Panc1 (cell line): ENCODE results near the gene DDX17. TPM values are rescaled to one million over a fixed set of nuclear protein-coding genes. Genes with fewer than 3 reads are reported as not detected.

ENCODE experiments used
- ATAC-seq: fragments of 200-7000 bp; cut with Tn5 transposase; 2 replicates; pipeline ENCODE4 v1.9.1; 2020; ENCODE audit warnings: mild to moderate bottlenecking, moderate library complexity
- BruUV-seq: library from RNA; stranded (reverse); fragments of 400-500 nt; replicated peaks from 2 replicates; lab custom pipeline; 2021; lab: Mats Ljungman, UMichigan
- CTCF ChIA-PET: fragments of 300-600 bp; sonication (Branson Sonifier 250); formaldehyde crosslinking; loops from one replicate; lab custom pipeline; 2022; ENCODE audit warnings: antibody characterized with exemption; lab: Charles Lee
- POLR2A ChIA-PET: fragments of 300-600 bp; sonication (Branson Sonifier 250); formaldehyde crosslinking; loops from one replicate; lab custom pipeline; 2022; ENCODE audit warnings: antibody characterized with exemption; lab: Charles Lee
- DNase-seq: peaks from one replicate; pipeline ENCODE4 v3.0.0-alpha.2; 2010; ENCODE audit warnings: low read depth, low spot score
- H3K27ac ChIP-seq: 2 replicates; pipeline ENCODE4 v1.5.1; 2011; ENCODE audit warnings: mild to moderate bottlenecking, low read length, inconsistent platforms
- H3K27me3 ChIP-seq: fragments of 200-500 bp; sonication (Bioruptor generic); 2 replicates; pipeline ENCODE4 v1.6.0; 2014; ENCODE audit warnings: low read length, inconsistent platforms; ENCODE audit not compliant: control insufficient read depth, insufficient read depth
- H3K36me3 ChIP-seq: fragments of 200-500 bp; sonication (Bioruptor generic); 2 replicates; pipeline ENCODE4 v1.5.1; 2014; ENCODE audit warnings: inconsistent platforms, mild to moderate bottlenecking, low read length, moderate library complexity; ENCODE audit not compliant: control insufficient read depth, insufficient read depth
- H3K4me1 ChIP-seq: 2 replicates; pipeline ENCODE4 v1.5.1; 2011; ENCODE audit warnings: inconsistent platforms, mild to moderate bottlenecking, low read length, moderate library complexity; ENCODE audit not compliant: control insufficient read depth, insufficient read depth
- H3K4me3 ChIP-seq, 2 experiments: 2 replicates each; pipeline ENCODE4 v1.5.1; 2011 to 2012; ENCODE audit warnings: low read depth in 2 of 2, low read length in 2 of 2, mild to moderate bottlenecking in 2 of 2, inconsistent platforms in 1 of 2, moderate library complexity in 1 of 2
- H3K9me3 ChIP-seq: fragments of 200-500 bp; sonication (Bioruptor generic); 2 replicates; pipeline ENCODE4 v1.5.1; 2014; ENCODE audit warnings: low read depth, mild to moderate bottlenecking, inconsistent platforms, low read length, moderate library complexity; ENCODE audit not compliant: control insufficient read depth, insufficient read depth
- POLR2AphosphoS5 ChIP-seq: IDR thresholded peaks from 2 replicates; pipeline ENCODE4 v1.6.1; 2012; ENCODE audit warnings: mild to moderate bottlenecking, low read depth, low read length, moderate library complexity
- SIN3A ChIP-seq: IDR thresholded peaks from 2 replicates; pipeline ENCODE4 v1.6.1; 2012; ENCODE audit warnings: low read depth, mild to moderate bottlenecking, low read length, moderate library complexity, borderline replicate concordance; ENCODE audit not compliant: insufficient read depth
- TCF7L2 ChIP-seq: IDR thresholded peaks from 2 replicates; pipeline ENCODE4 v1.6.1; 2011; ENCODE audit warnings: mild to moderate bottlenecking, low read depth, low read length, inconsistent platforms
- in situ Hi-C: cut with HindIII; loops from 2 replicates; pipeline ENCODE4 v1.10.0; 2016; ENCODE audit warnings: low sequenced_read_pairs, low pct_unique_long_range_greater_than_20kb
- intact Hi-C: fragments of 100-400 bp; cut with micrococcal nuclease; formaldehyde crosslinking; loops from one replicate; pipeline ENCODE4 v1.10.0; 2022; ENCODE audit not compliant: unreplicated experiment
- total RNA-seq: library from RNA; stranded (reverse); gene quantifications from one replicate; pipeline ENCODE4 v1.2.1, GENCODE V29; 2021; ENCODE audit not compliant: unreplicated experiment
- TF ChIP-seq, protein P1 (sequence below), 2 experiments: IDR thresholded peaks; 2 replicates each; pipeline ENCODE4 v1.6.1; 2011 to 2012; ENCODE audit warnings: low read depth in 2 of 2, control low read depth in 1 of 2, low read length in 1 of 2, mild to moderate bottlenecking in 1 of 2, moderate library complexity in 1 of 2; ENCODE audit not compliant: insufficient read depth in 1 of 2
- TF ChIP-seq, protein P2 (sequence below): fragments of 450-650 bp; IDR thresholded peaks from 2 replicates; pipeline ENCODE4 v1.5.1; 2017; ENCODE audit warnings: mild to moderate bottlenecking

DDX17 gene
- total RNA-seq, 1 experiment from 2014 or later: 277 TPM

DNA sequence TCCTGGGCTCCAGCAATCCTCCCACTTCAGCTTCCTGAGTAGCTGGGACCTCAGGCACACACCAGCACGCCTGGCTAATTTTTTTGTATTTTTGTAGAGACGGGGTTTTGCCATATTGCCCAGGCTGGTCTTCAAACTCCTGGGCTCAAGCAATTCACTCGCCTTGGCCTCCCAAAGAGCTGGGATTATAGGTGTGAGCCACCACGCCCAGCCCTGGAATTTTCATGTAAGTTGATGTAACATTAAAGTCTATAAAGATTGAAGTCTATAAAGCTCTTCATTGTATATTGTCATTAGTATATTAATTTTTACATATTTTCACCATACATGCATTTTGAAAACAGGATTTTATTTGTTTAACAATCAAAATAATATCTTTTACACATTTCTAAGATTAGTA is 12.5 kb upstream of the DDX17 start:
- TF ChIP-seq, protein P1, sequence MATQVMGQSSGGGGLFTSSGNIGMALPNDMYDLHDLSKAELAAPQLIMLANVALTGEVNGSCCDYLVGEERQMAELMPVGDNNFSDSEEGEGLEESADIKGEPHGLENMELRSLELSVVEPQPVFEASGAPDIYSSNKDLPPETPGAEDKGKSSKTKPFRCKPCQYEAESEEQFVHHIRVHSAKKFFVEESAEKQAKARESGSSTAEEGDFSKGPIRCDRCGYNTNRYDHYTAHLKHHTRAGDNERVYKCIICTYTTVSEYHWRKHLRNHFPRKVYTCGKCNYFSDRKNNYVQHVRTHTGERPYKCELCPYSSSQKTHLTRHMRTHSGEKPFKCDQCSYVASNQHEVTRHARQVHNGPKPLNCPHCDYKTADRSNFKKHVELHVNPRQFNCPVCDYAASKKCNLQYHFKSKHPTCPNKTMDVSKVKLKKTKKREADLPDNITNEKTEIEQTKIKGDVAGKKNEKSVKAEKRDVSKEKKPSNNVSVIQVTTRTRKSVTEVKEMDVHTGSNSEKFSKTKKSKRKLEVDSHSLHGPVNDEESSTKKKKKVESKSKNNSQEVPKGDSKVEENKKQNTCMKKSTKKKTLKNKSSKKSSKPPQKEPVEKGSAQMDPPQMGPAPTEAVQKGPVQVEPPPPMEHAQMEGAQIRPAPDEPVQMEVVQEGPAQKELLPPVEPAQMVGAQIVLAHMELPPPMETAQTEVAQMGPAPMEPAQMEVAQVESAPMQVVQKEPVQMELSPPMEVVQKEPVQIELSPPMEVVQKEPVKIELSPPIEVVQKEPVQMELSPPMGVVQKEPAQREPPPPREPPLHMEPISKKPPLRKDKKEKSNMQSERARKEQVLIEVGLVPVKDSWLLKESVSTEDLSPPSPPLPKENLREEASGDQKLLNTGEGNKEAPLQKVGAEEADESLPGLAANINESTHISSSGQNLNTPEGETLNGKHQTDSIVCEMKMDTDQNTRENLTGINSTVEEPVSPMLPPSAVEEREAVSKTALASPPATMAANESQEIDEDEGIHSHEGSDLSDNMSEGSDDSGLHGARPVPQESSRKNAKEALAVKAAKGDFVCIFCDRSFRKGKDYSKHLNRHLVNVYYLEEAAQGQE (IDR thresholded peaks at IDR 0.05; ENCODE audit: insufficient read depth in 1 of 2, low read depth in 2 of 2, low read length in 1 of 2): no peak
- TF ChIP-seq, protein P2, sequence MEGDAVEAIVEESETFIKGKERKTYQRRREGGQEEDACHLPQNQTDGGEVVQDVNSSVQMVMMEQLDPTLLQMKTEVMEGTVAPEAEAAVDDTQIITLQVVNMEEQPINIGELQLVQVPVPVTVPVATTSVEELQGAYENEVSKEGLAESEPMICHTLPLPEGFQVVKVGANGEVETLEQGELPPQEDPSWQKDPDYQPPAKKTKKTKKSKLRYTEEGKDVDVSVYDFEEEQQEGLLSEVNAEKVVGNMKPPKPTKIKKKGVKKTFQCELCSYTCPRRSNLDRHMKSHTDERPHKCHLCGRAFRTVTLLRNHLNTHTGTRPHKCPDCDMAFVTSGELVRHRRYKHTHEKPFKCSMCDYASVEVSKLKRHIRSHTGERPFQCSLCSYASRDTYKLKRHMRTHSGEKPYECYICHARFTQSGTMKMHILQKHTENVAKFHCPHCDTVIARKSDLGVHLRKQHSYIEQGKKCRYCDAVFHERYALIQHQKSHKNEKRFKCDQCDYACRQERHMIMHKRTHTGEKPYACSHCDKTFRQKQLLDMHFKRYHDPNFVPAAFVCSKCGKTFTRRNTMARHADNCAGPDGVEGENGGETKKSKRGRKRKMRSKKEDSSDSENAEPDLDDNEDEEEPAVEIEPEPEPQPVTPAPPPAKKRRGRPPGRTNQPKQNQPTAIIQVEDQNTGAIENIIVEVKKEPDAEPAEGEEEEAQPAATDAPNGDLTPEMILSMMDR: no peak
- TF ChIP-seq TCF7L2 (no peak), POLR2AphosphoS5 (no peak), SIN3A (no peak)
- intact Hi-C loops: no loop called here
- Histone ChIP-seq H3K4me1 (no peaks in the 10 kb centered on the region), H3K27ac (no peak overlapping the region), H3K9me3 (no peaks in the 10 kb centered on the region), H3K4me3 (no peak overlapping the region), H3K36me3 (no peaks in the 10 kb centered on the region), H3K27me3 (no peaks in the 10 kb centered on the region)
- BruUV-seq: no TSS peak
- DNase-seq (no peak), ATAC-seq (no peak)
- ChIA-PET CTCF (no interaction called here), POLR2A (no interaction called here)
- in situ Hi-C loops: no loop called here

DNA sequence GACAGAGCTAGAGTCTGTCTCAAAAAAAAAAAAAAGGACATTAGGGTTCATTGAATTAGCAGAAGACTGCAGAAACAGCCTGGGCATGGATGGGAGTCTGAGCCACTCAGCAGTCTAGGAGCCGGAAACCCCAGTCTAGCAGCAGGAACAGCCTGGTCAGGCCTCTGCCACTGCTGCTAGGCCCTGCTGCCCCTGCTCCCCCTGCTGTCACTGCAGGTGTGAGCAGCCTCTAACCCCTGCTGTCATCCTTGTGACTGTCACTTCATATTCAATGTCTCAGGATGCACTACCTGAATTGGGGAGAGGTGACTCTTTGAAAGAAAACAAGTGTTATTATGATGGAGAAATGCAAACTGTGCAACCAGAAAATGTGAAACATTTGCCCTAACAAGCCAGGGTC is 7.0 kb upstream of the DDX17 start:
- TF ChIP-seq, protein P1 (IDR thresholded peaks at IDR 0.05; ENCODE audit: insufficient read depth in 1 of 2, low read depth in 2 of 2, low read length in 1 of 2): no peak
- TF ChIP-seq TCF7L2 (no peak), SIN3A (no peak), POLR2AphosphoS5 (no peak)
- TF ChIP-seq, protein P2: no peak; the same call in 1 of the 2 replicates
- CTCF ChIA-PET: no interaction called here
- H3K4me1 ChIP-seq: no peaks in the 10 kb centered on the region
- intact Hi-C loops (no loop called here), in situ Hi-C loops (no loop called here)
- peak; percentile 77 for ATAC-seq
- no peak overlapping the region for H3K4me3 ChIP-seq
- no TSS peak for BruUV-seq
- no peaks in the 10 kb centered on the region for H3K9me3 ChIP-seq
- no peak for DNase-seq
- H3K27ac ChIP-seq: no peak overlapping the region
- no peaks in the 10 kb centered on the region for H3K27me3 ChIP-seq
- no peaks in the 10 kb centered on the region for H3K36me3 ChIP-seq
- POLR2A ChIA-PET: no interaction called here
